GM18909 (cell line): ENCODE measurements around the gene OR5H14.
"Not testable (repeated sequence)": the region's sequence is repeated elsewhere in the genome, so short reads cannot be mapped to it uniquely, and the experiment has no call there.

ENCODE experiments used
- ATAC-seq: cut with Tn5 transposase; IDR thresholded peaks from one replicate; pipeline ENCODE4 v1.9.1; 2021; ENCODE audit warnings: mild to moderate bottlenecking; ENCODE audit not compliant: unreplicated experiment, poor library complexity

The OR5H14 gene

GRCh38 chr3:98147179-98147578 lies at the start of gene OR5H14:
Gene OR5H14, plus strand, starts transcription at chr3:98147479. Its CDS starts 1,907 bp downstream, at chr3:98149386.
- ATAC-seq: no peak

- no peak for ATAC-seq
These were observed 47.4 kb upstream of the OR5H14 start for GRCh38 chr3:98099848-98100247.

DNA sequence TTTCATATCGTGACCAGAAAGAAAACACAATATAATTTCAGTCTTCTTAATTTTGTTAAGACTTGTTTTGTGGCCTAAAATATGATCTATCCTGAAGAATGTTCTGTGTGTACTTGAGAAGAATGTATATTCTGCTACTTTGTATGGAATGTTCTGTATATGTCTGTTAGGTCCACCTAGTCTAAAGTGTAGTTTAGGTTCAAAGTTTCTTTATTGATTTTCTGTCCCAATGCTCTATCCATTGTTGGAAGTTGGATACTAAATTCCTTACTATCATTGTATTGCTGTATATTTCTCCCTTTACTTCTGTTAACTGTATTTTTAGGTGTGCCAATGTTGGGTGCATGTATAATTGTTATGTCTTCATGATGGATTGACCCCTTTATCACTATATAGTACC lies 39.1 kb upstream of the OR5H14 start:
- no peak for ATAC-seq

DNA sequence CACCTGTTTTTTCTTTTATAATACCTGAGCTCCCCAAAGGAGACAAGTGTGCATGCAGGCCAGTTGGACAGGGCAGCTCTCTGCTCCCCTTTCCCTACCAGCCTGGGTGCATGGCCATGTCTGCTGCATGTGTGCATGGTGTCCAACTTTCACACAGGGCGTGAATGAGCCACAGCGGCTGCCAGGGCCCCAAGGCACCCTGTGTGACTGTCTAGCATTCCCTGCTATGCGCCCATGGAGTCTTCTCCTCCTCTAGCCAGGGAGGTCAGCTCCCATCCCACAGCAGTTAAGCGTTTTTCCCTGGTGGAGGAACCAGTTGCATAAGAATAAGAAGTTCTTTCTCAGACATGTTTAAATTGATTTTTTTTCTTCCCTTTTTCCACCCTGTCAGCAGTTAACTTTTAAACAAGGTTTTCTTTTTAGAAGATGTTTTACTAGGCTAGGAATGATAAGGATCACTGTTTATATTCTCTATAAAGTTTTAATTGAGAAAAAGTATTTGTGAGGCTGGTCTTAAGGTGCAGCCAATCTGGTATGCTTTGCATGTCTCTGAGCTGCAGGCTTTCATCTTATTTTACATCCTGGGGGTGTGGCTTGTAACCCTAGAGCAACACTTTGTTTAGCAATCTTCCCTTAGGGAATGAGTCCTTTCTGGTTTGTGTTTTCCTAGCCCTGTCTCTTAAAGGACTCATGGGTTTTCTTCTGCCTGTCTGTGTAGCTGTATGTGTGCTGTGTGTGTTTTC lies 37.3 kb upstream of the OR5H14 start:
- no peak for ATAC-seq

- ATAC-seq: no peak
These were observed 36.8 kb upstream of the OR5H14 start for GRCh38 chr3:98110550-98110908.

- no peak for ATAC-seq
These were observed 33.0 kb upstream of the OR5H14 start for GRCh38 chr3:98114264-98114663.

- ATAC-seq: no peak
These were observed 31.6 kb upstream of the OR5H14 start for GRCh38 chr3:98115717-98116116.

- ATAC-seq: no peak
These were observed 16.9 kb upstream of the OR5H14 start, which contains the start of gene OR5H1 for GRCh38 chr3:98130421-98130820. Gene OR5H1, plus strand, starts transcription at chr3:98130721. Its CDS starts 1,977 bp downstream, at chr3:98132698.

DNA sequence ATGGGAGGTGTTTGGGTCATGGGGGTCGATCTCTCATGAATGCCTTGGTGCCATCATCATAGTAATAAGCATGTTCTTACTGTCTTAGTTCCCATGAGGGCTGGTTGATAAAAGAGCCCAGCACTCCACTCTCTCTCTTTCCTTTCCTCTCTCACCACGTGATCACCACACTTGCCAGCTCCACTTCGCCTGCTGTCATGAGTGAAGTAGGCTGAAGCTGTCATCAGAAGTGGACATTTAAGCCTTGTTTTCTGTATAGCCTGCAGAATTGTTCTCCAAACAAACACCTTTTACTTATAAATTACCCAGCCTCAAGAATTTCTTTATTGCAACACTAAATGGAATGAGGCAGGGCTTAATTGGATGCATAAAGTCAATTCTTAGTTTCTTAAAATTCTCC lies 10.6 kb upstream of the OR5H14 start:
- no peak for ATAC-seq

- not testable (repeated sequence) for ATAC-seq
These were observed 9.3 kb upstream of the OR5H14 start for GRCh38 chr3:98137826-98138557.

- no peak for ATAC-seq
These were observed 6.7 kb upstream of the OR5H14 start for GRCh38 chr3:98140531-98140930.

GRCh38 chr3:98148751-98149150 lies 1.5 kb downstream of the OR5H14 start:
- ATAC-seq: no peak

DNA sequence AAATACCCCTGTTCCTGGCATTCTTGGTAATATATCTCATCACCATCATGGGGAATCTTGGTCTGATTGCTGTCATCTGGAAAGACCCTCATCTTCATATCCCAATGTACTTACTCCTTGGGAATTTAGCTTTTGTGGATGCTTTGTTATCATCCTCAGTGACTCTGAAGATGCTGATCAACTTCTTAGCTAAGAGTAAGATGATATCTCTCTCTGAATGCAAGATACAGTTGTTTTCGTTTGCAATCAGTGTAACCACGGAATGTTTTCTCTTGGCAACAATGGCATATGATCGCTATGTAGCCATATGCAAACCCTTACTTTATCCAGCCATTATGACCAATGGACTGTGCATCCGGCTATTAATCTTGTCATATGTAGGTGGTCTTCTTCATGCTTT lies 2.2 kb downstream of the OR5H14 start:
- ATAC-seq: not testable (repeated sequence)

DNA sequence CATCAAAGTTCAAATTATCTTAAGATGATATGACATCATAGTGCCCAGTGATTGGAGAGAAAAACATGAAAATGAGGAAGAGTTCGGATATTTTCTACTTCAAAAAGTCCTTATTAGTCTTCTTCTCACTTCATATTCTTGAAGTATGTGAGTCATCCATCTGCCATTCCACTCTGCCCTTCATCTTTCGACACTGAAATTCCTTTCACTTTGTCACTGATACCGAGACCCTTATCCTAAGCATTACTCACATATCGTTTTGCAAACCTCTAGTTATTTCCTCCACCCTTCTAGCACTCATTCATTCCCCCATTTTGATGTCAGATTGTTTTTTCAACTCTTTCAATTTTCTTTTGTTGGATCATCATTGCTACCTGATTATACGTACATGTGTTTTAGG lies 4.0 kb downstream of the OR5H14 start:
- no peak for ATAC-seq

DNA sequence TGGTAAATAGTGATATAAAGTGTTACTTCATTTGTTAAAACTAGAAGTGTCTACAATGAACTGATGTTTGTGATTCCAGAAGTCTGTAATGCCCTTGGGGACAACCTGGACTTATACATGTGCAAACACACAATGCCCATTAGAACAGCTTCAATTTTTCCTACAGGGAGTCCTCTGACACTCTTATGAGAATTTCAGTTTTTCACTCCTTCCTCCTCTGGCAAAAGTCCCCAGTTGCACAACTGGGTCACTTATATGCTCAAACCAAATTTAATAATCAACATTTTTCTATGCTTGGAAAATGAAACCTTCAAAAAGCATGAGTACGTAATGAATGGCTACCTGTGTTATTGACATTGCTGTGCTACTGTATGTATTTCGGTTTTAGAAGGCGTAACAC lies 19.1 kb downstream of the OR5H14 start, which contains the start of gene OR5H15:
TSS of gene OR5H15 (plus strand) at position 301 of the 400 bp plus-strand sequence. CDS start 2,004 bp downstream, outside the sequence.
- ATAC-seq: no peak

GRCh38 chr3:98171071-98171470 lies 23.8 kb downstream of the OR5H14 start:
- ATAC-seq: no peak

DNA sequence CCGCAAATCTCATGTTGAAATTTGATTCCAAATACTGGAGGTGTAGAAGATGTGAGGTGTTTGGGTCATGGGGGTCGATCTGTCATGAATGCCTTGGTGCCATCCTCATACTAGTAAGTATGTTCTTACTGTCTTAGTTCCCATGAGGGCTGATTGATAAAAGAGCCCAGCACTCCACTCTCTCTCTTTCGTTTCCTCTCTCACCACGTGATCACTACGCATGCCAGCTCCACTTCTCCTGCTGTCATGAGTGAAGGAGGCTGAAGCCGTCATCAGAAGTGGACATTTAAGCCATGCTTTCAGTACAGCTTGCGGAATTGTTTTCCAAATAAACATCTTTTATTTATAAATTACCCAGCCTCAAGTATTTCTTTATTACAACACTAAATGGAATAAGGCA lies 25.3 kb downstream of the OR5H14 start:
- no peak for ATAC-seq

DNA sequence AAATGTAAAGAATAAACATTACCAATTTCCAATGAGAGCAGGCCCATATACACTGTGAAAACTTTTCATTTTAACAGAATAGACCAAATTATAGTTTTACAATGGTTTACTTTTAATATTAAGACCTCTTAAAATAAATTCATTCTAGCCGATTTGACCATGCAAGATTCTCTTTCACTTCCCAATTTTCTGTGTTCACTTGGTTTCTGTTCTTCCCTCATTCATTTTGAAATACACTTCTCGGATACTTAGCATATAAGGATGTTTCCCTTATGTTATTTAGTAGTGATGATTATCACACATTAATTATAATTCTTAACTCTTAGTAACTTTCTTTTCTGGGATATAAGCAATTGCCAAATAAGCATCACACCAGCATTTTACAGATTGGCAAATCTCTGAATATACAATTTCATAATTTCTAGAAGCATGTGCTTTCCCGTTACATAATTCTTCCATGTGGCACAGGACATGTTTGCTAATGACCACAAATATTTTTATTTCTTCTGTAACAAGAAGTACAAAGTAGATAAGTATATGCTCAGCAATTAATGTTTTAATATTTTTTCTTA lies 33.1 kb downstream of the OR5H14 start:
- ATAC-seq: no peak

- ATAC-seq: no peak
These were observed 34.9 kb downstream of the OR5H14 start for GRCh38 chr3:98182196-98182595.

- ATAC-seq: no peak
These were observed 37.9 kb downstream of the OR5H14 start for GRCh38 chr3:98185180-98185579.

DNA sequence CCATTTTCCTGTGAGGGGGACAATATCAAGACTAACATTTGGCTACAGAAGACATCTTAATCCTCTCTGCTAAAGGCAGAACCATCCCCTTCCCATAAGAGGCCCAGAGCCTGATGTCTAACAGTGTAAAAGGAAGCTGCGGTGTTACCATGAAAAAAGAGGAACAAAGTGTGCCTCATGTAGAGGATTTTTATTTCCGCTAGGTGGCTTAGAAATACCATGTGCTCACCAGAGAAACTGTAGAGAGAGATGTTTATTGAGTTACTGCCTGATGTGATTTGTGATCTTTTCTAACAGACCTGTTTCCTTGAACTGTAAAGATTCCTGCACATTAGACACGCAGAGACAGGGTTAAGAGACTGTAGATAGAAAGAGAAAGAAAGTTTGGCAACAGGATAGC lies 41.3 kb downstream of the OR5H14 start:
- ATAC-seq: peak; percentile 63
